GM18951 (cell line): ENCODE results near the gene FTO.

Experiments
- POLR2A ChIP-seq: IDR thresholded peaks from 4 replicates; pipeline ENCODE4 v1.6.1; 2011; ENCODE audit warnings: mild to moderate bottlenecking; ENCODE audit not compliant: insufficient read length, insufficient read depth; ENCODE audit errors: extremely low read depth
- in situ Hi-C: fragments of 300-500 bp; cut with MboI; formaldehyde crosslinking; loops from one replicate; pipeline ENCODE4 v1.12.0; 2022; ENCODE audit warnings: low sequenced_read_pairs, mixed read lengths, inconsistent platforms; ENCODE audit not compliant: unreplicated experiment

Gene FTO

GRCh38 chr16:53771655-53772497 is 67.9 kb downstream of the FTO start:
- in situ Hi-C loops: no loop called here
- no peak for TF ChIP-seq POLR2A

DNA sequence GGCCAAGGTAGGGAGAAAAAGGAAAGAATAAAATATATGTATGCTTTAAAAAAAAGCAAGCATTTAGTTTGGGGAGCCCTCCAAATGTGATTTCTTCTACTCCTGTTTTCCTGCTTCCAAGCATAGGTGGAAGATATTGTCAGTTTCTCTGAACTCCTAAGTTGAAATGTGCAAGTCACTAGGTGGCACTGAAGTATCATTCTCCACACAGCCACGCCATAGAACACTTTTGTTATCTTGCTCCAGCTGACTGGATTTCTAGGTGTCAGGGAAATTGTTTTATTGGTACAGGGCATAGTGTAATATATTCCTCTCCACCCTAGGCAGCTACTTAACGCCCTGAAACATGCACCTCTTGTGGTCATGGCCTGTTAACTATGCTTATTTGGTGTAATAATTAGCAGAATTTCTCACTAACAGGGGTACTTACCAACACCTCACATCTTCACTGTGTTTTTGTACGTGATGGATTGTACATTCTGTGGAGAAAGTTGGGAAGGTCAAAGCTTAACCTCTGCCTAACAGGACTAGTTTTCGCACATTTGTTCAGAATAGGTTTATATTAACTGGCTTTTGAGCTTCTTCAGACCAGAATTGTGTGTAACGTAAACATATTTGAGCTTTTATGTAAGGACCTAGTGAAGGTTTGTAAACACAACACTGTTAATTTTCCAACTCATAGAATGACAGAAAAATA is 69.3 kb downstream of the FTO start:
- in situ Hi-C loops: no loop called here
- TF ChIP-seq POLR2A: no peak

- in situ Hi-C loops: no loop called here
- no peak for TF ChIP-seq POLR2A
Observed at GRCh38 chr16:53773881-53774280, 69.9 kb downstream of the FTO start.

DNA sequence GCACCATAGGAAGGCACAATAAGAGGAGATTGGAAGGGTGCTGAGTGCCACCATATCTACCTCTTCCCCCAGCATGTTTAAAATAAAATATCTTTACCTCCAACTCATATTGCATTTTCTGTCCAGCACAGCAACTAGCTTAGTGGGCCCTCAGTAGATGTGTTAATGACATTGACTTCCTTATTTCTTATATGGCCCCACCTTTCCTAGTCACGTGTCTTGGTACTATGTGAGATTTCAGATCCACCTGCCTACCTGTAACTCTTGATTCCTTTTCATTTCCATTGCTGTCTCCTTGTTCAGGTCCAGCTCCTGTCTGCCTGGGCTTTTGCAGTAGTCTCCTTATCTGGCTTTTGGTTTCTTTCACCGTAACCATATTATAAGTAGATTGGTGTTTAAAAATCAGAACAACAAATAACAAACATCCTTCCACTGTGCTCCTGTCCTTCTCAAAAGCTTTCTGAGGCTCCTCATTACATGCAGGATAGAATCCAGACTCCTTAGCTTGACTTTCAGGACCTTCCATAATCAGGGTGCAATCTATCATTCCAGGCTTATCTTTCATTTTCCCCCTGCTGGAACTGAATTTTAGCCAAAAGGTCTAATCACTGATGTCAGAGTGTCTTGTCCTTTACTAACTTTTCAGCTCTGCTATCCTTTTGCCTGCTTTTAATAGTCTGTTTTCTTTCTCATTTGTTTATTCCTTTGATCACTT is 71.3 kb downstream of the FTO start:
- in situ Hi-C loops: no loop called here
- no peak for TF ChIP-seq POLR2A

DNA sequence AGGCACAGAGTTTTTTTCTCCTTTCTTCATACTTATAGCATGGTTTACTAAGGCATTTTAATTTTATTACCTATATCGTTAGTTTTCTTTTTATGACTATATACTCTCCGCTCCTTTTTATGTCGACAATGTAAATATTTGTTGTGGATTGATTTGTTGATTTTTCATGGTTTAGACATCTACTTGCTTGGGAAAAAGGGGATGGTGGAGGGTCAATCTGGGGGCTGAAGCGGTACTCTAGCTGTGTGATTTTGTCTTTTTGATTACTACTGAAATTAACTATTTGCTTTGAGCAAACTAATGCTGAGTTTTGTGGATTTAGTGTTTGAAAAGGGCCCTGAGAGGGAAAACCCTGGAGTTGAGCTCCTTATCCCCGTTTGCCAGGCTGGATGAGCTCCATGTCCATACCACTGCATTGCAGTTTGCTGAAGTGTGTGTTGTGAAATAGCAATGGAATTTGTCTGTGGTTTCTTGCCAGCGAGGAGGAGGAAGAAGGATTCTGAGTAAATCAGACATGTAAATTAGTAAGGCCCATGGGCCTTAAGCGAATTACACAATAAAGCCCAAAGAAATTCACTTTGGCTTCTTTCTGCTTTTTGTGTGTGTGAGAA is 72.0 kb downstream of the FTO start:
- in situ Hi-C loops: no loop called here
- no peak for TF ChIP-seq POLR2A

- TF ChIP-seq POLR2A: no peak
- in situ Hi-C loops: no loop called here
Observed at GRCh38 chr16:53779186-53779585, 75.2 kb downstream of the FTO start.

DNA sequence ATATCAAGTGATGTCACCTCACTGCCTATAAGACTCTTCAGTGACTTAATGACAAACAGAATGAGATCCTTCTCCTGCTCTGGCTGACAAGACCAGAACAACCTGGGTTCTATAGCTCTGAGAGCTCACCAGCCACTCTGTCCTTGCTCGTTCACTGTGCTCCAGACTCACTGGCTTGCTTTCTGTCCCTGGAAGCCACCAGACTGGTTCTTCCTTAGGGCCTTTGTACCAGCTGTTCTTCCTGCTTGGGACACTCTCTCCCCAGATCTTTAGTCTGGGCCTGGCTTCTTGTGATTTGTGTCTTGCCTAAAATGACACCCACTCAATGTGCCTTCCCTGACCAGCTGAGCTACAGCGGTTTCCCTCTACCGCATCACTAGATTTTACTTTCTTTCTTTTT is 76.1 kb downstream of the FTO start:
- TF ChIP-seq POLR2A: no peak
- in situ Hi-C loops: no loop called here

DNA sequence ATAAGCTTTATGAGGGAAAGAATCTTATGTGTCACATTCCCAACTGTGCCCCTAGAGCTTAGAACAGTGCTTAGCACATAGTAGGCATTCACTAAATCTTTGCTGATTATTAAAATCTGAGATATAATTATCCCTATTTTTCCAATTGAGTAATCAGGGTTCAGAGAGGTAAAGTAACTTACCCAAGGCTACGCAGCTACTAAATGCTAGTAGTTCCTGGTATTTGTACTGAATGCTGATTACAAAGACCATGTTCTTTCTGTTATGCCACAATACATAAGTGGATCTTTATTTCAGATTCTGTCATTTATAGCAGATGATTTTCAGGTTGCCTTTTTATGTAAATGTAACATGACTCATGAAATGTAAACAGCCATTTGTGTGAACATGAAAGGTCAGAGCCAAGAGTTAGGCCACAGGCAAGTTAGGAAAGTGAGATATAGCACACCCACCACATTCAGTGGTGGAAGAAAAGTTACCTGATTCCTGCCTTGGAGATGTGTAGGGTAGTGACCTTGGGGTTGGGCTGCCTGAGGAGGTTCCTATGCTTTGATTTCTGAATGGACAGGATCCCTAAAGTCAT is 77.2 kb downstream of the FTO start:
- no peak for TF ChIP-seq POLR2A
- in situ Hi-C loops: no loop called here

DNA sequence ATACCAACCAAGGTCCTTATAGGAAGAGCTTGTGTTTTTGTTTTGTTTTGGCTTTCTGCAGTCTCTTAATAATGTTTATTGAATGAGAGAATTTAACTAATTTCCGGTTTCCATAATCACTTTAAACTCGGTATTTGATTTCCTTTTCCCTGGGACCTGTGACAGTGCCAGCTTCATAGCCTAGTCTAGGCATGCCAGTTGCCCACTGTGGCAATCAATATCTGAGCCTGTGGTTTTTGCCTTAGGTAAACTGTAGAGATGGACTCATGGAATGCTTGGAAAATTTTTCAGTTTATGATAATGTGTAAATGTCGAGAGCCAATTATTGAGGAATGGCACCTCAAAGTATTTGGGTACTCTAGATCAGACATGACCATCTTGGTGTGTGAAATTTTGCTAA is 78.2 kb downstream of the FTO start:
- no peak for TF ChIP-seq POLR2A
- in situ Hi-C loops: no loop called here

GRCh38 chr16:53784291-53784690 is 80.3 kb downstream of the FTO start:
- in situ Hi-C loops: no loop called here
- no peak for TF ChIP-seq POLR2A

DNA sequence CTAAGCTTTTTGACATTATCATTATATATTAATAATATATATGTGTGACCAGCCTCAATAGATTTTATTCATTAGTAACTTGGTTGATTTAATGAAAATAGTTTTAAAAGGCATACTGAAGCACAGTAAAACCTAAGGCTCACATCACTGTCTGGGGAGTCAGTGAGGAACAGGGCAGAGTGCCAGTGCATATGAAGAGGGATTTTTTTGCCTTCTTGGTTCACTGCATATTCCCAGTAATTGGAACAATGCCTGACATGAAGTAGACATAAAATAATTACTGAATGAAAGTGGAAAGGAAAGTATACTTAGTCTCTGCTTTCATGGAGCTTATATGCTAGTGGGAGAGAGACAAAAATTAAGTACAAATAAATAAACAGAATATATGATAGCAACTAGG is 81.1 kb downstream of the FTO start:
- no peak for TF ChIP-seq POLR2A
- in situ Hi-C loops: no loop called here

DNA sequence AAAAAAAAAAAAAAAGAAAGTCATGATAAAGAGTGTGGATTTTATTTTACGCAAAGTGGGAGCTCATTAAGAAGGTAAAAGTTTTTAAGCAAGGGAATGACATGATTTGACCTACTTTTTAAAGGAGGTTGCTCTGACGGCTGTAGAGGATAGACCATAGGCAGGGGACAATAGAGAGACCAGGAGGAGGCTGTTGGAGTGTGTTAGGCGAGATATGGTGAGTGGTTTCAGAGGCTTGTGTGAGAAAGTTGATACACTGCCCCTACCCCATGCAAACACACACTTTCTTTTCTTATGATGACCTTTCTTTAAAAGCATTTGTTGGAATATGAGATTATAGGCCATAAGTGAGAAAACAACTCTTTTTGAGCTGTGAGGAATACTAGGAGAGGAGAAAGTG is 82.0 kb downstream of the FTO start:
- in situ Hi-C loops: no loop called here
- no peak for TF ChIP-seq POLR2A

- TF ChIP-seq POLR2A: no peak
- in situ Hi-C loops: no loop called here
Observed at GRCh38 chr16:53787423-53787822, 83.5 kb downstream of the FTO start.

DNA sequence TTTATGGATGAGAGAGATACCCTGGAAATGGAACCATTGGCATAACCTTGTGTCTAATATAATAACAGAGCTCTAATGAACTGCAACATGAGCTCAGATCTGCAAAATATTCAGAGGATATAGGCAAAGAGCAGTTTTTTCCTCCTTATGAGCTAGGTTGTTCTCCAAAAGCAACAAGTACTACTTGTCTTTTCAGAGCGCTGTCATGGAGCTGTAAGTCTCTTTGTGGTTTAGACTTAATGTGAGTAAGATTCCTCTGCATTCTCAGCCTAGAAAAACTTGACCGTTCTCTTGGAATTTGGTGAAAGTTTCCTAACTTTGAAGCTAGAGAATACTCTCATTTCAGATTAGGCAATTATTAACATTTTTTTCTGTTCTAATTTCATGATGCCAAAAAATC is 85.2 kb downstream of the FTO start:
- in situ Hi-C loops: no loop called here
- TF ChIP-seq POLR2A: no peak
